Measurements from ENCODE around the gene CACNB1.
"Not testable (repeated sequence)": the region's sequence is repeated elsewhere in the genome, so short reads cannot be mapped to it uniquely, and the experiment has no call there.

CACNB1 gene

GRCh38 chr17:39173526-39174274 lies 23.8 kb downstream of the CACNB1 start:
- DNase-seq = no peak

GRCh38 chr17:39173080-39173479 lies 24.4 kb downstream of the CACNB1 start:
- DNase-seq = no peak

- no peak for DNase-seq
Observed at GRCh38 chr17:39171933-39172332, 25.5 kb downstream of the CACNB1 start.

- no peak for DNase-seq
Observed at GRCh38 chr17:39170558-39170957, 26.9 kb downstream of the CACNB1 start.

- no peak for DNase-seq
Observed at GRCh38 chr17:39170109-39170508, 27.4 kb downstream of the CACNB1 start.

GRCh38 chr17:39169518-39169917 lies 28.0 kb downstream of the CACNB1 start:
- DNase-seq = no peak

DNA sequence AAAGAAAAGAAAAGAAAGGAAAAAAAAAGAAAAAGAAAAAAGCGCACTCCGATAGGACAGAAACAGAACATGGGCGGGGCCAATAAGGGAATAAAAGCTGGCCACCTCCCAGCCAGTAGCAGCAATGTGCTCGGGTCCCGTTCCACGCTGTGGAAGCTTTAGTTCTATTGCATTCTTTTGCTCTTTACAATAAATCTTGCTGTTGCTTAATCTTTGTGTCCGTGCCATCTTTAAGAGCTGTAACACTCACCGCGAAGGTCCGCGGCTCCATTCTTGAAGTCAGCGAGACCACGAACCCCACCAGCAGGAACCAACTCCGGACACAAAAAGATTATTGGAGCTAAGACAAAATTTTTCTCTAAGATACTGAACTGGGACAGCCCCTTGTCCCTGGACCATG lies 28.4 kb downstream of the CACNB1 start:
- DNase-seq = no peak

GRCh38 chr17:39168503-39168902 lies 29.0 kb downstream of the CACNB1 start:
- DNase-seq = not testable (repeated sequence)

DNA sequence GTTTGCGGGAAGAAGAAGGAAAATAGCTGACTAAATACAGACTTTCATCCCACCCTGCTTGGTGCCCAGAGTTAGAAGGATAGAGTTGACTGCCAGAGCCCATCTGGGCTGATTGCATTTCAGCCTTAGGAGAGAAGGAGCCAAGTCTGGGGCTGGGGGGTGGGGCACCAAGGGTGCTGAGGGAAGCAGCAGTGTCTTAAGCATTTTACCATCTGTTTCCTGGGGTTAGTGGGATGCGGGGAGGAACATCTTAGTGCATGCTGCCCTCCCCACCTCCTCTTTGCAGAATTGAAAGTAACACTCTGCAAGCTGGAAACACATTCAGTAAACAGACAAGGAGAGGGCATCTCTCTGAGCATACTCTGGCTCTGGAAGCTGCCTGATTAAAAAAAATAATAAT lies 30.0 kb downstream of the CACNB1 start:
- no peak for DNase-seq

DNA sequence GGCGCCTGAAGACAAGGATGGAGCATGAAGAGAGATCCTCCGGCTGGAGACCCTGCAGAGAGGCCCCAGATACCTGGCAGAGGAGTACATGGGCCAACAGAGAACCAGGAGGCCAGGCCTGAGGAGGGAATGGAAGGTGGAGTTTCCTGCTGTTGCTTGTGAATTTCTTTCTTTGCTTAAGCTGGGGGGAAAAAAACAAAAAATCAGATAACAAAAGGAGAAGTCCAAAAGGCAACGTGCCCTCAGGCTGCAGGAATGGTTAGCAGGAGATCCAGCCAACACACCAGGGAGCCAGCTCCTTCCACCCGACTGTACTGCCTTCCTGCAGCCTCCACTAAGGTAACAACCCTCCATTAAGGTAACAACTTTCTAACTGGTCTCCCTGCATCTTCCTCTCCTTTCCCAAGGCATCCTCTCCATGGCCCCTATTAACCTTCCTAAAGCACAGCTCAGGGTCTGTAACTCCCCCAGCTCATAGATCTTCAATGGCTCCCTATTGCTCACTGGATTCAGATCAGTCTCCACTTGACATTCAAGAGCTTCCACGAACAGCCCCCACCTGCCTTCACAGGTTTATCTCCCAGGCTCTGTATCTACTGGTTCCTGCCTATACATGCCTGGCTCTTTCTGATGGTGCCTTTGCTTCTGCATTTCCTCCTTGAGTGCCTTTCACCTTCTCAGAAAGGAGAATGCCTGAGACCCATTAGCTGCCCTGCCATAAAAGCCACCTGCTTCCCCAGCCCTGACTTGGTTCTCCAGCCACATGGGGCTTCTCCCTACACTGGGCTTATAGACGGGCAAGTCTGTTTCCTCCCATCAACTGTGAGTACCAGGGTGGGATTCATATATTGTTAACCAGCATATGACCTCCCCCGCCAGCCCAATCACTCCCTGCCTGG lies 30.8 kb downstream of the CACNB1 start:
- DNase-seq = no peak

DNA sequence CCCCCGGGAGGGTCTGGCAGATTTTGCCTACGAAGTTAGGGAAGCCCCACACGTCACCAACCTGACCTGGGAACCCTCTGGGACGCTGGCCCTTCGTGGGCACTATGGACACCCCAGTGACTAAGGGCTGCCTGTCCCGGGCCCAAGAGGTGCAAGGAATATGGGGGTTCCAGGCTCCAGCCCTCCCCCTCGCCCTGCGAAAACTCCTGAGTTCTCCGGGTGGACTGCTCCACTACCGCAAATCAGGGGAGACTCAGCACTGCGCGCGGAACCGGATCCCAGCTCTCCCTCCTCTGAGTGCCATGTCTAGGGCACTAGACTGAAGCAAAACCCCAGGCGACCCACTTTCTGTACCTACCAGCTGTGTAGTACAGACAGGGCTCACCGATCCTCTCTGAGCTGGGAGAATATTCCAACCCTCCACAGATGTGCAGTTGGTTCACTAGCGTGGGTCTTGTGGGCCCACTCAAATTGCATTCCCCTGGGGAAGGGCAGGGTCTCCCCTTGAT lies 31.6 kb downstream of the CACNB1 start, which contains the start of gene ARL5C:
Gene ARL5C (minus strand): TSS at position 321 of the 509 bp plus-strand sequence. CDS start 401 bp downstream, outside the sequence.
- no peak for DNase-seq

GRCh38 chr17:39165178-39165840 lies 32.2 kb downstream of the CACNB1 start:
- no peak for DNase-seq

- peak; percentile 70 for DNase-seq
Observed at GRCh38 chr17:39164675-39165143, 32.8 kb downstream of the CACNB1 start.

DNA sequence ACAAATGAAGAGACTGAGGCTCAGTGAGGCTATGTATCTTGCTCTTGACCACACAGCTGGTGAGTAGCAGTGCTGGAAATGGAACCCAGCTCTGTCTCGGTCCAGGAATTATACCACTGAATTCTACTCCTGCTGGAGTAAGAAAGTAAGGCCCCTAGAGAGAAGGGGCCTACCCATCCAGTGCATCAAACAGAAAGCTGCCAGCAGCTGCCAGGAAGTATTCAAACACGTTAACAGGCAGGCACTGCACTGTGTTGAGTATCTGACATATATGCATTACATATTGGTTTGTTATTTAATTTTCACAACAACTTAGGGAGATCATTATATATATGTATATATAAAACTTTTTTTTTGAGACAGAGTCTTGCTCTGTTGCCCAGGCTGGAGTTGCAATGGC lies 35.5 kb downstream of the CACNB1 start:
- no peak for DNase-seq

GRCh38 chr17:39158623-39159022 lies 38.8 kb downstream of the CACNB1 start:
- no peak for DNase-seq

GRCh38 chr17:39156491-39156890 lies 41.0 kb downstream of the CACNB1 start:
- no peak for DNase-seq

- DNase-seq = no peak
Observed at GRCh38 chr17:39155654-39156053, 41.8 kb downstream of the CACNB1 start.

GRCh38 chr17:39153599-39154051 lies 43.8 kb downstream of the CACNB1 start:
- DNase-seq = peak; percentile 95

GRCh38 chr17:39151943-39152818 lies 45.3 kb downstream of the CACNB1 start:
- DNase-seq = no peak

GRCh38 chr17:39151150-39151942 lies 46.1 kb downstream of the CACNB1 start, which contains the start of gene PLXDC1:
Gene PLXDC1, minus strand, starts transcription at chr17:39151637. Its CDS starts 200 bp downstream, at chr17:39151437.
- DNase-seq = peak; percentile 14

GRCh38 chr17:39150795-39151149 lies 46.7 kb downstream of the CACNB1 start:
- DNase-seq = no peak
